ENCODE results near the gene GBGT1.
"Not testable (repeated sequence)": the region's sequence is repeated elsewhere in the genome, so short reads cannot be mapped to it uniquely, and the experiment has no call there.

The GBGT1 gene

GRCh38 chr9:133195029-133195428, 31.3 kb upstream of the GBGT1 start:
- DNase-seq (ENCODE audit: low read depth in 2 of 2): no peak

DNA sequence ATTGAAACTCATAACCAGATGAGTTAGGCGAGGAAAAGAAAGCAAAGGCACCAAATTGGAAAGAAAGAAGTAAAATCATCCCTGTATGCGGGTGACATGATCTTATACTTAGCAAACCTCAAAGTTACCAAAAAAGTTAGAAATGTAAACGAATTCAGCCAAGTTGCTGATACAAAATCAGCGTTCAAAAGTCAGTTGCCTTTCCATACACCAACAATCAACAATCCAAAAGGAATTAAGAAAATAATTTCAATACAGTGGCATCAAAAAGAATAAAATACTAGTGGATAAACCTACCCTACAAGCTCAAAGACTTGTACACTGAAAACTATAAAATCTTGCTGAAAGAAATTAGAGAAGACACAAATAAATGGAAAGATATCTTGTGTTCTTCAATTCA, 30.9 kb upstream of the GBGT1 start:
- DNase-seq (ENCODE audit: low read depth in 2 of 2): no peak

- no peak for DNase-seq (ENCODE audit: low read depth in 2 of 2)
Observed at GRCh38 chr9:133191989-133192388, 28.3 kb upstream of the GBGT1 start.

- DNase-seq (ENCODE audit: low read depth in 2 of 2): no peak
Observed at GRCh38 chr9:133189826-133190225, 26.1 kb upstream of the GBGT1 start.

- DNase-seq (ENCODE audit: low read depth in 2 of 2): no peak
Observed at GRCh38 chr9:133188843-133189180, 25.1 kb upstream of the GBGT1 start.

DNA sequence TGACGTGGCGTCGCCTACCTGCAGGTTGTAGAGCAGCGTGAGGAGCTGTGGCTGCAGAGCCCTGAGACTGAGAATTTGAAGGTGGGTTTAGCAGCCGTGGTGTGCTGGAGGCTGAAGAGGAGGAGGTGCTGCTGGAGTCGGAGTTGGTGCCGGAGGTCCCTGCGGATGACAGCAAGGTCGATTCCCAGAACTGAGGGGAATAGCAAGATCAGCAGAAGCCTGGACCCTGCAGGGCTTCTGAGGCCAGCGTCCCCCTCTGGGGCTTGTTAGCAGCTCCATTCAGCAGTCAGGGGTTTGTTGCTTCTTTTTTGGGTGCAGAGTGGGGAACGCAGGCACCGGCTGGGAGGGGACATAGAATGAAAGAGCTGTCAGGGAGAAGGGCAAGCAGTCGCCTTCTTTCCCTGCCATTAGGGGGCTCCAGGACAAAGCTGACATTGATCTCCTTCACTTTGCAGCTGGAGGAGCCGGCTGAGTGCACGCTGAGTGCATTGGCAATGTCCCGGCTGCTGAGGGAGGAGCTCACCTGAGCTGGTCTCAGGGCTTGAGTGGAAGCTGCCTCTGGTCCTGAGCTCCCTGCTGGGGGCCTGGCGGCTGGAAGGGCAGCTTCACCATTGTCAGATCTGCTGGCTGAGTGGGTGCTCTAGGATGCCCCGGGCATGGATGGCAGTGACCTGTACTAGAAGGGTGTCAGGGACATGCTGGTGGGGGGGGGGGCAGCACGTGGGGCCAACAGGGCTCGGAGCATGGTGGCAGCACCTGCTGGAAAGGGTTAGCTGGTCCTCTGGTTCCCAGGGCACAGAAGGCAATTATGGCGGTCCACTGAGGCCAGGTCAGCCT, 24.5 kb upstream of the GBGT1 start:
- no peak for DNase-seq (ENCODE audit: low read depth in 2 of 2)

GRCh38 chr9:133187561-133188005, 23.9 kb upstream of the GBGT1 start:
- no peak for DNase-seq (ENCODE audit: low read depth in 2 of 2)

- DNase-seq (ENCODE audit: low read depth in 2 of 2): no peak
Observed at GRCh38 chr9:133186736-133187135, 23.0 kb upstream of the GBGT1 start.

- DNase-seq (ENCODE audit: low read depth in 2 of 2): peak; percentile 43 to 50
Observed at GRCh38 chr9:133184971-133185370, 21.3 kb upstream of the GBGT1 start.

DNA sequence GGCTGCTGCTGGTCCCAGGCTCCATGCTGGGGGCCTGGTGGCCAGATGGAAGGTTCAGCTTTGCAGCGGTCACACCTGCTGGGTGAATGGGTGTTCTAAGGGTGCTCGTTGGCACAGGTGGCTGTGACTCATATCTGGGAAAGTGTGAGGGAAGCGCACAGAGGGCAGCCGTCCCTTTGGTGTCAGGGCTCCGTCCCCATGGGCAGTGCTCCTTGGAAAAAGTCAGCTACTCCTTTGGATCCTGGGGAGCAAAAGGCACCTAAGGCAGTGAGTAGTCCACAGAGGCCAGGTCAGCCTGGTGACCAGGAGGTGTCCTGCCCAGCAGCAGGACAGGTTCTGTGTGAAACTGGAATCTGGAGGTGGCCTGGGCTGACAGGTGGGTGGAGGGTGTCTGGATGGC, 18.4 kb upstream of the GBGT1 start:
- no peak for DNase-seq (ENCODE audit: low read depth in 2 of 2)

DNA sequence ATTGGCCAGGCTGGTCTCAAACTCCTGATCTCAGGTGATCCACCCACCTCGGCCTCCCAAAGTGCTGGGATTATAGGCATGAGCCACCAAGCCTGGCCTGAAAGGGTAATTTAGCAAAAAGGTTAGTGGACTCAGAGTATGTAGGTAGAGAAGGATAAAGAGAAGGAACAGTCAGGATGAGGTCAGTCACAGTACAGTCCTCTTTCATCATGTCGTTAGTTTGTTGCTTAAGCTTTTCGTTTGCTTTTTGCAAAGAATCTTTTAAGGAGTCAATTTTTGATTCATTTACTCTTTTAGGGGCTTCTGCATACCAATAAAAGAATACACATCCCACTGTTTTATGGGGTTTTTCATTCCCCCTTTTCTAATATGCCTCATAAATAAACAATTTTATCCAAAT, 17.8 kb upstream of the GBGT1 start:
- DNase-seq (ENCODE audit: low read depth in 2 of 2): no peak

GRCh38 chr9:133180953-133181352, 17.2 kb upstream of the GBGT1 start:
- DNase-seq (ENCODE audit: low read depth in 2 of 2): no peak

GRCh38 chr9:133173056-133173455, 9.3 kb upstream of the GBGT1 start:
- no peak for DNase-seq (ENCODE audit: low read depth in 2 of 2)

DNA sequence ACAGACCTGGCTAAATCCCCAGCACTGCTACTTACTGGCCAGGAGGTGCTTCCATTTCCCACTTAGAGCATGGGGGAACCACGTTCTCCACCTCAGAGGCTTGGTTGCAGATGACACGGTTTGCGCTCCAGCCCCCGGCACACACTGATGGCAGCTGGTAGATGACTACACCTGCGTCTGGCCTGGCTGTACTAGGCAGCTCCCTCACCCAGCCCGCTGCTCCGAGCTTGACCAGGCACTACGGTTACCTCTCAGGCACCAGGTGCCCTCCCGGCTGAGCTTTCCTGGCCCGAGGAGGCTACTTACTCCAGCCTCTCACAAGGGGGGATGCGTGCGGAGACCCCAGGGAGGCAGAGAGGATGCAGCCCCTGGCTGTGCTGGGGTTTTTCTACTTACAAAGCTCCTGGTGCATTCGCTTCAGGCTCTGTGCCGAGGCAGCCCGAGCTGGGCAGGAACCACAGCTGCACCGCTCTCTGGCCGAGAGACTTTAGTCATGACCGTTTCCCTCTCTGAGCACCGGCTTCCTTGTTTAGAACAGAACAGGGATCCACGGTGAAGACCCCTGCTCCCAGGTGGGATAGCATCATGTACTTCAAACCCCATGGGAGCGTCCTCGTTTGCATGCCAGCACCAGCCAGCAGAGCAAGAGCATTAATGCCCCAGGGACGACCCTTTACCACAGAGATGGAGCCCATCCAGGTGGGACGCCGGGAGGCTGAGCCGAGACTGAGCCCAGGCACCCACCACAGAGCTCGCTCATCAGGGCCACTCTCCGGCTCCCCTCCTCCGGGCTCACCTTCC, 7.6 kb upstream of the GBGT1 start:
- no peak for DNase-seq (ENCODE audit: low read depth in 2 of 2)

- no peak for DNase-seq (ENCODE audit: low read depth in 2 of 2)
Observed at GRCh38 chr9:133170716-133171115, 7.0 kb upstream of the GBGT1 start.

DNA sequence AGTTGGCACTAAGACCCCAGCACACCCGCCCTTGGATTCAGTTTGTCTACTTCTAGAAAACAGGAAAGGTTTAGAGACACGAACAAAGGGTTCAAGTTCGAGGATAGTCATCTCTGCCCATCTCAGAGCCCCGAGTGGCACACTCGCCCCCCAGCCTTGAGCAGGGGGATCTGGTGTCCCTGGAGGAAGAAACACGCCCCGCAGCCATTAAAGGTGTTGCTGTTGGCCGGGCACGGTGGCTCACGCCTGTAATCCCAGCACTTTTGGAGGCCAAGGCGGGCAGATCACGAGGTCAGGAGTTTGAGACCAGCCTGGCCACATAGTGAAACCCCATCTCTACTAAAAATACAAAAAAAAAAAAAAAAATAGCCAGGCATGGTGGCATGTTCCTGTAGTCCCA, 6.0 kb upstream of the GBGT1 start:
- not testable (repeated sequence) for DNase-seq (ENCODE audit: low read depth in 2 of 2)

DNA sequence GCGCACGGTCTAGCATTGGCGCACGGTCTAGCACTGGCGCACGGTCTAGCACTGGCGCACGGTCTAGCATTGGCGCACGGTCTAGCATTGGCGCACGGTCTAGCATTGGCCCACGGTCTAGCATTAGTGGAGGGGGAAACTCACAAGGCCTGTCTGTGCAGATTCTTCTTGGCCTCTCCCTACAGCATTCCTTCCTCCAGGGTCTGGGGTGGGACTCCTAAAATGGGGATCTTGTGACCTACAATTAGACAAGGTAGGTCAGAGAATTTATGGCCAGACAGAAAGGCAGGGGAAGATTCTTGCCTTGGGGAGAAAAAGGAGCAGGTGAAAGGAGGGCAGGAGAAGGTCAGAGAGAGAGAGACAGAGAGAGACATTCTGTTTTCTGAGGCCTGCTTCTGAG, 5.4 kb upstream of the GBGT1 start:
- no peak for DNase-seq (ENCODE audit: low read depth in 2 of 2)

- no peak for DNase-seq (ENCODE audit: low read depth in 2 of 2)
Observed at GRCh38 chr9:133168432-133168831, 4.7 kb upstream of the GBGT1 start.

- no peak for DNase-seq (ENCODE audit: low read depth in 2 of 2)
Observed at GRCh38 chr9:133167769-133168168, 4.1 kb upstream of the GBGT1 start.

DNA sequence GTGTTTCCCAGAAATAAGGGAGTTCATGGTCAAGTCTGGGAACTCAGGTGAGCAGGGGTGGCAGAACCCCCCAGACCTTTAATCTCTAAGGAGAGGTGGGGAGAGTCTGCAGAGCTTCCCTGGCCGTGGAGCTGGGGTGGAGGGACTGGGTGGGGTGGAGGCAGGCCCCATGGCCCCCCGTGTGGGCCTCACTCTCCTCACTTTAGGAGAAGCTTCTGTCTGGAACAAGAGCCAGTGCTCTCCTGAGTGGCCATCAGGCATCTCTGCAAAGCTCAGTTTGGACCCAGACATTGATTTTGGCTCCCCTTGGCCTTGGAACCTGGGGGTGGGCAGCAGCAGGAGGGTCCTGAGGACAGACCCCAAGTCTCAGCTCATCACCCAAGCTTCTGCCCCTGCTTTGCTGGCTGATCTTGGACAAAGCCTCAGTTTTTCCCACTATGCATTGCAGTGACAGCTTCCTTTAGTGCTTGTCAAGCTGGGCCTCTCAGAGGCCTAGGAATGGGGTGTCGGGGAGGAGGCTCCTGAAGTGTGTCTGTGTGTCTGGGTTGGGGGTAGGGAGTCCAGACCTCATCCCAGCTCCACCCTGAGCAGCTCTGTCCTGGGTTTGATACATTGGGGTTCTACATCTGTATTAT, 3.5 kb upstream of the GBGT1 start:
- DNase-seq (ENCODE audit: low read depth in 2 of 2): no peak

- DNase-seq (ENCODE audit: low read depth in 2 of 2): no peak
Observed at GRCh38 chr9:133166392-133166791, 2.7 kb upstream of the GBGT1 start.

- no peak for DNase-seq (ENCODE audit: low read depth in 2 of 2)
Observed at GRCh38 chr9:133165452-133165730, 1.7 kb upstream of the GBGT1 start.

DNA sequence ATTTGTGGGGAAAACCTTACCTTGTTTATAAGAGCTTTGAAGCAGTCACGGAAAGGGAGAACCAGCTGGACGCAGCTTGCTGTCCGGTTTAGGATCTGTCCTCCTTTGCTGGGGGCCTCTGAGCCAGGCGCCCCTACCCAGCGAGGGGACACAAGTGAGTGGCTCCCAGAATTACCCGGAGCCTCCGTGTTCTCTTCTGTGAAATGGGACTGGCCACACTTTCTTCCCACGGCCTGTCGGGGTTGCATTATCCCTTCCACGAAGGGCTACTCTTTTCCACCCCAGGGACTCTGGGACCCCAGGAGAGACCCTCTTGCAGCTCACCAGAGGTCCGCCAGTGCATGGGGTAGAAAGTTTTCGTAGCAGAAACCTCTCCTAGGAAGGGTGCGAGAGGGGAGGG, 477 bp upstream of the GBGT1 start:
- DNase-seq (ENCODE audit: low read depth in 2 of 2): no peak
